Retinal pigment epithelial cell (primary cell): Measurements from ENCODE around the gene TGM6.

Experiments used
- DNase-seq: peaks from one replicate; pipeline ENCODE4 v3.0.0-alpha.2; 2010; ENCODE audit warnings: low read depth
- H3K4me3 ChIP-seq: 2 replicates; pipeline ENCODE4 v1.5.1; 2011; ENCODE audit warnings: mild to moderate bottlenecking, low read length, control low read depth, moderate library complexity
- TF ChIP-seq, protein P1 (sequence below): conservative IDR thresholded peaks from 2 replicates; pipeline ENCODE4 v1.5.1; 2011; ENCODE audit warnings: low read depth, low read length, control low read depth, inconsistent platforms

TGM6 gene

DNA sequence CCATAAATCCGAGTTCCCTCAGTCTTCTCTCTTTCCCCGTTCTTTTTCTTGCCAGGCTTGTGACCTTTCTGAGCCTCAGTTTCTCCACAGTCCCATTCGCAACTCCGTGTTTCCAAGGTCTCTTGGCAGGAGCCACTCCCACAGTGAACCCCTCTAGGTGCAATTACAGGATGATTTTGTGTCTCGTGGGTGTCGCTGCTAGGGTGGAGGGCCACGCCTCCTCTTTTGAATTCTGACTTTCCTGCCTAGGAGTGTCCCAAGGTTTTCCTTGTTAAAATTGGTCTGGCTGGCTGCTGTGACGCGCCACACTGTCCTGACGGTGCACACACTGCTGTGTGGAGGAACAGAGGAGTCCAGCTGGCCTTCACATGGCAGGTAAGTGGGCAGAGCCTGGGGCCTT, at the start of gene TGM6:
TSS of gene TGM6 (plus strand) at position 301 of the 400 bp plus-strand sequence. CDS start at position 369, 68 bp downstream.
- no peak for DNase-seq
- no peak within 1 kb of the TSS for H3K4me3 ChIP-seq
- TF ChIP-seq, protein P1, sequence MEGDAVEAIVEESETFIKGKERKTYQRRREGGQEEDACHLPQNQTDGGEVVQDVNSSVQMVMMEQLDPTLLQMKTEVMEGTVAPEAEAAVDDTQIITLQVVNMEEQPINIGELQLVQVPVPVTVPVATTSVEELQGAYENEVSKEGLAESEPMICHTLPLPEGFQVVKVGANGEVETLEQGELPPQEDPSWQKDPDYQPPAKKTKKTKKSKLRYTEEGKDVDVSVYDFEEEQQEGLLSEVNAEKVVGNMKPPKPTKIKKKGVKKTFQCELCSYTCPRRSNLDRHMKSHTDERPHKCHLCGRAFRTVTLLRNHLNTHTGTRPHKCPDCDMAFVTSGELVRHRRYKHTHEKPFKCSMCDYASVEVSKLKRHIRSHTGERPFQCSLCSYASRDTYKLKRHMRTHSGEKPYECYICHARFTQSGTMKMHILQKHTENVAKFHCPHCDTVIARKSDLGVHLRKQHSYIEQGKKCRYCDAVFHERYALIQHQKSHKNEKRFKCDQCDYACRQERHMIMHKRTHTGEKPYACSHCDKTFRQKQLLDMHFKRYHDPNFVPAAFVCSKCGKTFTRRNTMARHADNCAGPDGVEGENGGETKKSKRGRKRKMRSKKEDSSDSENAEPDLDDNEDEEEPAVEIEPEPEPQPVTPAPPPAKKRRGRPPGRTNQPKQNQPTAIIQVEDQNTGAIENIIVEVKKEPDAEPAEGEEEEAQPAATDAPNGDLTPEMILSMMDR: no peak

DNA sequence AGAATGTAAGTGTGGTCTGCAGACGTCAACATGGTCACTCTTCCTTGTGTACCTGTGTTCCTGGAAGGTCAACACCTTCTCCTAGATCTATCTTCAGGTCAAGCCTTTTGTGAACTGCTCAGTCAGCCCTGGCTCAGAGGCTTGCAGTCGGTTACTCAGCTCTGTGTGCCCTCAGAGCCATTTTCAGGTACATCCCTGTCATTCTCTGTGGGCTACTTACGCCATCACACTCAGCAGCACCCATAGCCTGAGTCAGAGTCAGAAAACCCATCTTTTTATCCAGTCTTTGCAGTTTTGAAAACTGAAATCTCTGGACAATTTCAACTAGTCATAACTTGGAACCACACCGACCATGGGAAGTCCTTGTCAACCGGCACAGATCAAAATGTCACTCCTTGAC, 49.6 kb upstream of the TGM6 start:
- TF ChIP-seq, protein P1: no peak
- no peak for DNase-seq
- H3K4me3 ChIP-seq: no peak overlapping the region

DNA sequence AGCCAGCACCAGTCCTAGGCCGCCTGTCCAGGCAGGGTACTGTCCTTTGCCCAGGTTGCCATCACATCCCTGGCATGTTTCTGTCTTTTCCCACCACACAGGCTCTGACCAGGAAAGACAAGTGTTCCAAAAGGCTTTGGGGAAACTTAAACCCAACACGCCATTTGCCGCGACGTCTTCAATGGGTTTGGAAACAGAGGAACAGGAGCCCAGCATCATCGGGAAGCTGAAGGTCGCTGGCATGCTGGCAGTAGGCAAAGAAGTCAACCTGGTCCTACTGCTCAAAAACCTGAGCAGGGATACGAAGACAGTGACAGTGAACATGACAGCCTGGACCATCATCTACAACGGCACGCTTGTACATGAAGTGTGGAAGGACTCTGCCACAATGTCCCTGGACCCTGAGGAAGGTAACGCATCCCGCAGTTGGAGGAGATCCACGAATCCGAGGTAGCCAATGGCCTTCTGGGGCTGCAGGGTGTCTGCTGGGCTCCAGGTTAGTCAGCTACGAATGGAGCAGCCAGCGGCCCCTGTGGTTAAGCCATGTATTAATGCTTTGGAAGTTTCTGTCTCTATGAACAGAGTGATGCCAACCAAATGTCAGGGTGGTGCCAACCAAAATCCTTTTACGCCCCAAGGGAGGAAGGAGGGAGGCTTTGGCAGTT, 48.7 kb upstream of the TGM6 start:
- H3K4me3 ChIP-seq: no peak overlapping the region
- DNase-seq: no peak

DNA sequence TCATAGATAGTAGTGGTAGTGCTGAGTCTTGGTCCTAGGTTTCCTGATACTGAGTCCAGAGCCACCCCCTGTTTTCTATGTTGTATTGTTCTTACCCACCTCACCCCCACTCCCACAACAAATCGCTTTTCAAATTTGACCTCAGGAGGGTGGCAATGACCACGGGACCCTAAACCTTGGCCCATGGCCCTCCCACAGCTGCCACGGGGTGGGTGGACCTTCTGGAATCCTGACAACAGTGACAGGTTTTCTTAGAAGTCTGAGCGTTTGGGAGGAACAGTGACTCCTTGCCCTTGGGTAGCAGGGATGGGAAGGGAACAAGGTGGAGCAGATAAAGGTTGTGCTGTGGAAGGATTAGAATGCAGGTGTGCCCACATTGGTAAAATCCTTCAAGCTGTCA, 48.0 kb upstream of the TGM6 start:
- TF ChIP-seq, protein P1: no peak
- no peak for DNase-seq
- no peak overlapping the region for H3K4me3 ChIP-seq

More for the DNA sequence above, 48.7 kb upstream of the TGM6 start:
- TF ChIP-seq, protein P1: no peak

DNA sequence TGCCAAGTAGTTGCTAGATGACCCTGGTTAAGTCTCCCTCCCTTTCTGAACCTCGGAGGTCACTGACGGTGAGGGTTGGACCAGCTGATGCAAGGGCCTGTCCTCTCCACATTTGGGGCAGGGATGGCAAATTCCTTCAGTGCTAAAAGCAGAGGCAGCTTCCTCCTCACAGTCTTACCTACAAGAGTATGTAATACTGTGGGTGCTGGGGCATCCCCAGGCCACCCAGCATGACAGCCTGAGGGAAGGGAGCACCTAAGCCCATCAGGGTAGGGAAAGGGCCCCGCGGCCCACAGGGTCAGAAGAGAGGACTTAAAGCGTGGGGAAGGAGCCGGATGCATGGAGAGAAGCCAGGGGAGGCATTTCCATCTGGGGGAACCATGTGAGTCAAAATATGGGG, 46.9 kb upstream of the TGM6 start:
- DNase-seq: no peak
- TF ChIP-seq, protein P1: no peak
- no peak overlapping the region for H3K4me3 ChIP-seq

DNA sequence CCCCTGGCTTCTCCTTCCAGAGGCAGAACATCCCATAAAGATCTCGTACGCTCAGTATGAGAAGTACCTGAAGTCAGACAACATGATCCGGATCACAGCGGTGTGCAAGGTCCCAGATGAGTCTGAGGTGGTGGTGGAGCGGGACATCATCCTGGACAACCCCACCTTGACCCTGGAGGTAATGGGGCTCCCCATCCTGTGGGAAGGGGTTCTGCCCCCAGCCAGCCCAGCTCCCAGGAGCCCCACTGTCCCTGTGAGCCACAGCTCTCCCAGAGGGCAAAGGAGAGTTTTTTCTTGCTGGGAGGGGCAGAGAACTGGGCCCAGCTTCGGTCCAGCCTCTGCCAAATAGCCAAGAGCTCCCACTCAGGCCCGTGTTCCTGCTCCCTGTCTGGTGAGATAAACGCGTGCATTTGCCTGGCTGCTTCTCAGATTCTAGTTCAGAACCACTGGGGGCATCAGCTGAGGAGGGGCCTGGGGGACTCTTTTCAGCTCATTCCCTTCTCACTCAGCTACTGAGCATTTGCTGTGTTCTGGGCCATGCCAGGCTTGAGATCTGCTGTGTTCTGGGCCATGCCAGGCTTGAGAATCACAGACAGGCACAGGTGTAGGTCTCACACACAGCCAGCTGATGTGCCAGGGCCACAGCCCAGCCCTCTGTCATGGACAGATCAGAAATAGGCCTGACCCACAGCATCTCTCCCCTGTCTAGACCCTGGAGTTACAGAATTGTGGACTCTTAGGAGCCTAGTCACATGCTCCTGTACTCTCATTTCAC, 45.4 kb upstream of the TGM6 start:
- DNase-seq: no peak
- TF ChIP-seq, protein P1: no peak
- no peak overlapping the region for H3K4me3 ChIP-seq

DNA sequence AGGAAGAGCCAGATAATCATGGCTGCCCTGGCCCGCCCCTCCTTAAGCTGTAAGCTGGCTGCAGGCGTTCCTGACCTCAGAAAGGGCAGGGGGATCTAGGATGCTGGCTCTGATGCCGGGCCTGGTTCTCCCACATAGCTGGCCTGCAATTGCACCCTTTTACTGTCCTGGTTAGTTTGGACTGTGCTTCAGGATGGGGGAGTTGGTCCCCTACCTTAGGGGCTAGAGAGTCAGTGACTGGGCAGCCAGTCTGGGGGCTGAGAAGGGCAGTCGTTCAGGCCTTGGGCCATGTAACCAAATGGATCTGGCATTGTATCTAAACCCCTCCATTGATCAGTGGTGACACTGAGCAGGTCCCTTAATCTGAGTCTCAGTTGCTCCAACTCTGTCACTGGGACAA, 44.2 kb upstream of the TGM6 start:
- DNase-seq: no peak
- TF ChIP-seq, protein P1: no peak

More for the DNA sequence above, 44.2 kb upstream of the TGM6 start:
- no peak overlapping the region for H3K4me3 ChIP-seq
